ENCODE measurements around the gene UGT1A6. TPM values are rescaled to one million over a fixed set of nuclear protein-coding genes. Genes with fewer than 3 reads are reported as not detected.

The UGT1A6 gene
- total and polyA plus RNA-seq, 2 donors (not counting 3 experiments of a cell fraction or from before 2014, with no cell fraction given), result not detected

GRCh38 chr2:233801357-233802131 lies 108.9 kb downstream of the UGT1A6 start:
- BruUV-seq (replicated peaks), result no TSS peak
- Histone ChIP-seq H3K36me3 (ENCODE audit: control insufficient read depth in 2 of 2, extremely low read depth in 1 of 2, insufficient read depth in 2 of 2, low read length in 2 of 2) (no peaks in the 10 kb centered on the region), H3K79me2 (ENCODE audit: control insufficient read depth, insufficient read depth, low read length) (no peaks in the 10 kb centered on the region), H3K4me2 (ENCODE audit: insufficient read depth, low read length) (no peak overlapping the region), H3K9me3 (replicated peaks; ENCODE audit: control insufficient read depth, insufficient read depth, low read length) (no peaks in the 10 kb centered on the region), H3K27me3 (ENCODE audit: control insufficient read depth in 2 of 2, insufficient read depth in 2 of 2, low read length in 2 of 2) (no peaks in the 10 kb centered on the region), H3K4me1 (ENCODE audit: control insufficient read depth, extremely low read depth, insufficient read depth, low read length) (no peaks in the 10 kb centered on the region), H3K4me3 (replicated peaks in 1 of 3; ENCODE audit: insufficient read depth in 1 of 3, low read depth in 1 of 3, low read length in 3 of 3) (no peak overlapping the region), H3K9me1 (replicated peaks; ENCODE audit: control insufficient read depth, extremely low read depth, insufficient read depth, low read length) (no peaks in the 10 kb centered on the region), H4K20me1 (replicated peaks; ENCODE audit: control insufficient read depth, extremely low read depth, insufficient read depth, low read length) (no peaks in the 10 kb centered on the region), H3K27ac (ENCODE audit: insufficient read depth, low read depth, low read length) (no peak overlapping the region), H3K9ac (replicated peaks; ENCODE audit: extremely low read depth, insufficient read depth, low read length) (no peak overlapping the region), H2AFZ (ENCODE audit: low read depth, low read length) (no peak overlapping the region)
- CTCF ChIA-PET, result no interaction called here
- intact Hi-C loops (cut with micrococcal nuclease) (no loop called here), dilution Hi-C loops (cut with MboI; ENCODE audit: extremely low pct_ligation_motif_present, low sequenced_read_pairs) (no loop called here)
- FAIRE-seq (no peak), DNase-seq (ENCODE audit: low read depth, low spot score) (no peak)
- TF ChIP-seq POLR2AphosphoS5 (IDR thresholded peaks at IDR 0.05; ENCODE audit: insufficient read depth, low read depth, low read length) (no peak), EZH2 (IDR thresholded peaks at IDR 0.05; ENCODE audit: borderline replicate concordance, low read depth, low read length, severe bottlenecking) (no peak), MAX (IDR thresholded peaks at IDR 0.05; ENCODE audit: insufficient read depth, insufficient read length) (no peak), MYC (IDR thresholded peaks at IDR 0.05; ENCODE audit: low read depth, low read length) (no peak), FOS (IDR thresholded peaks at IDR 0.05; ENCODE audit: borderline replicate concordance, insufficient read depth, low read length) (no peak), CTCF (IDR thresholded peaks at IDR 0.05; ENCODE audit: extremely low read depth in 1 of 2, insufficient read depth in 1 of 2, low read depth in 1 of 2, low read length in 2 of 2) (no peak), JUN (IDR thresholded peaks at IDR 0.05; ENCODE audit: borderline replicate concordance, insufficient read depth, insufficient read length, low read depth) (no peak), GATA2 (IDR thresholded peaks at IDR 0.05; ENCODE audit: insufficient read depth, insufficient read length, low read depth, low read length) (no peak), POLR2A (IDR thresholded peaks at IDR 0.05; ENCODE audit: low read depth, low read length) (no peak)
- POLR2A ChIA-PET, result no interaction called here
